HG02763 (cell line): ENCODE data around the gene FYTTD1.

ENCODE experiments used
- ATAC-seq: cut with Tn5 transposase; IDR thresholded peaks from one replicate; pipeline ENCODE4 v1.9.1; 2021; ENCODE audit warnings: mild to moderate bottlenecking, moderate library complexity; ENCODE audit not compliant: unreplicated experiment

The FYTTD1 gene

GRCh38 chr3:197737319-197737649 is 12.4 kb upstream of the FYTTD1 start:
- ATAC-seq, result no peak

- ATAC-seq, result no peak
These were observed 11.8 kb upstream of the FYTTD1 start for GRCh38 chr3:197737749-197738462.

- no peak for ATAC-seq
These were observed 6.9 kb upstream of the FYTTD1 start for GRCh38 chr3:197742787-197743186.

- ATAC-seq, result no peak
These were observed 3.5 kb upstream of the FYTTD1 start for GRCh38 chr3:197746209-197746608.

- ATAC-seq, result no peak
These were observed 2.9 kb upstream of the FYTTD1 start for GRCh38 chr3:197746801-197747237.

GRCh38 chr3:197748597-197749314 is 927 bp upstream of the FYTTD1 start:
- no peak for ATAC-seq

- ATAC-seq, result peak; percentile 29
These were observed 425 bp upstream of the FYTTD1 start for GRCh38 chr3:197749315-197749600.

- ATAC-seq, result peak; percentile 43
These were observed 731 bp downstream of the FYTTD1 start for GRCh38 chr3:197750396-197750831.

GRCh38 chr3:197750858-197751737 is 1.4 kb downstream of the FYTTD1 start:
- no peak for ATAC-seq

GRCh38 chr3:197752107-197752506 is 2.4 kb downstream of the FYTTD1 start:
- ATAC-seq, result no peak

- ATAC-seq, result no peak
These were observed 3.6 kb downstream of the FYTTD1 start for GRCh38 chr3:197753263-197753662.

- ATAC-seq, result no peak
These were observed 7.0 kb downstream of the FYTTD1 start for GRCh38 chr3:197756704-197757103.

- no peak for ATAC-seq
These were observed 8.8 kb downstream of the FYTTD1 start for GRCh38 chr3:197758512-197758911.

GRCh38 chr3:197761784-197762183 is 12.1 kb downstream of the FYTTD1 start:
- no peak for ATAC-seq

- no peak for ATAC-seq
These were observed 25.6 kb downstream of the FYTTD1 start for GRCh38 chr3:197775317-197775716.

- no peak for ATAC-seq
These were observed 32.5 kb downstream of the FYTTD1 start for GRCh38 chr3:197782230-197782629.

- no peak for ATAC-seq
These were observed 34.4 kb downstream of the FYTTD1 start for GRCh38 chr3:197784019-197784585.

GRCh38 chr3:197787412-197787811 is 37.7 kb downstream of the FYTTD1 start:
- ATAC-seq, result no peak

- ATAC-seq, result no peak
These were observed 39.6 kb downstream of the FYTTD1 start for GRCh38 chr3:197789309-197789708.

GRCh38 chr3:197790033-197790432 is 40.4 kb downstream of the FYTTD1 start:
- no peak for ATAC-seq

- ATAC-seq, result peak; percentile 87
These were observed 41.6 kb downstream of the FYTTD1 start, which contains the start of gene LRCH3 for GRCh38 chr3:197791113-197791891. Gene LRCH3, plus strand, starts transcription at chr3:197791254. Its CDS starts 25 bp downstream, at chr3:197791279.
